ENCODE results near the gene CHST8.

The CHST8 gene

DNA sequence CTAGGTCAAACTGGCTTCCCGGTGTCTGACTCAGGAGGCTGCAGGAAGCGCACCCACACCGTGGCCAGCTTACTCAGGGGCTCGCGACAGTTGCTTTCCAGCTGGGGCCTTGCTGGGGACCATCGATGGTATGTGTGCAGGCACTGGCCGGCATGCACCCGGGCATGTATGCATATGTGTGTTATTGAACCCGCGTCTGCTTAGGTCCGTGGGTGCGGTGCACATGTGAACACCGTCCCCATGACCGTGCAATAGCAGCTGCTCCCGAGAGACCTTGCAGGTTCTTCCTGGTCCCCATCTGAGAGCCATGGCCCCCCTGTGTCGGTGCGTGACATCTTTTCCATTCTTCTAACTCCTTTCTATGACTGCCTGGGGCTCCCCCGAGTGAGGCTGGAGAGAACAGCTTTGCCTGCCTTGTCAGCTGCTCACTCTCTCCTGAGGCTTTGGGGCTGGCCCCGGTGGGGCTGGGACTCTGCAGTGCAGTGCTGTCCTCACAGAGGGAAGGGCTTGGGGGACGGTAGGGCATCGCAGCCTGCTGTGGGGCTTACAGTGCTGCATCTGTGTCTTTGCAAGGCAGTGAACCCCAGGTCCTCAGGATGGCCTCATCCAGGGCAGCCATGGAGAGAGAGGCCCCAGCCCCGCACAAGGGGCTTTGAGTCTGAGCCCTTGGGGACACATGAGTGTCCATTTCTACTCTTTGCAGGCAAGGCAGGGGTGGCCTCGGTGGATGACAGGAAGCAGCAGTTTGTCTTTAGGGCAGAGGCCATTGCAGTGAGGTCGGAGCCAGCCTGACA, 65.1 kb downstream of the CHST8 start:
- Histone ChIP-seq H3K4me2 (ENCODE audit: low read length) (no peak overlapping the region), H3K27ac (ENCODE audit: low read depth, low read length) (no peak overlapping the region), H3K9me2 (replicated peaks; ENCODE audit: control insufficient read depth, low read length) (no peaks in the 10 kb centered on the region), H3K4me1 (ENCODE audit: control insufficient read depth, low read length) (no peaks in the 10 kb centered on the region), H3K4me3 (ENCODE audit: low read length) (no peak overlapping the region), H3K79me2 (ENCODE audit: control insufficient read depth, low read length) (no peaks in the 10 kb centered on the region), H3K36me3 (ENCODE audit: control insufficient read depth, low read length) (no peaks in the 10 kb centered on the region), H4K20me1 (ENCODE audit: control insufficient read depth, insufficient read depth, low read depth, low read length) (no peaks in the 10 kb centered on the region), H3K27me3 (ENCODE audit: control insufficient read depth, low read length) (no peaks in the 10 kb centered on the region), H3K9me3 (ENCODE audit: control insufficient read depth, insufficient read depth, low read length) (no peaks in the 10 kb centered on the region), H3F3A (ENCODE audit: control insufficient read depth, insufficient read depth) (no peaks in the 10 kb centered on the region)
- TF ChIP-seq EZH2phosphoT487 (IDR thresholded peaks at IDR 0.05; ENCODE audit: borderline replicate concordance, low read length): no peak
- TF ChIP-seq, protein P1, sequence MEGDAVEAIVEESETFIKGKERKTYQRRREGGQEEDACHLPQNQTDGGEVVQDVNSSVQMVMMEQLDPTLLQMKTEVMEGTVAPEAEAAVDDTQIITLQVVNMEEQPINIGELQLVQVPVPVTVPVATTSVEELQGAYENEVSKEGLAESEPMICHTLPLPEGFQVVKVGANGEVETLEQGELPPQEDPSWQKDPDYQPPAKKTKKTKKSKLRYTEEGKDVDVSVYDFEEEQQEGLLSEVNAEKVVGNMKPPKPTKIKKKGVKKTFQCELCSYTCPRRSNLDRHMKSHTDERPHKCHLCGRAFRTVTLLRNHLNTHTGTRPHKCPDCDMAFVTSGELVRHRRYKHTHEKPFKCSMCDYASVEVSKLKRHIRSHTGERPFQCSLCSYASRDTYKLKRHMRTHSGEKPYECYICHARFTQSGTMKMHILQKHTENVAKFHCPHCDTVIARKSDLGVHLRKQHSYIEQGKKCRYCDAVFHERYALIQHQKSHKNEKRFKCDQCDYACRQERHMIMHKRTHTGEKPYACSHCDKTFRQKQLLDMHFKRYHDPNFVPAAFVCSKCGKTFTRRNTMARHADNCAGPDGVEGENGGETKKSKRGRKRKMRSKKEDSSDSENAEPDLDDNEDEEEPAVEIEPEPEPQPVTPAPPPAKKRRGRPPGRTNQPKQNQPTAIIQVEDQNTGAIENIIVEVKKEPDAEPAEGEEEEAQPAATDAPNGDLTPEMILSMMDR (IDR thresholded peaks at IDR 0.05; ENCODE audit: low read depth, low read length, poor library complexity, severe bottlenecking): no peak

DNA sequence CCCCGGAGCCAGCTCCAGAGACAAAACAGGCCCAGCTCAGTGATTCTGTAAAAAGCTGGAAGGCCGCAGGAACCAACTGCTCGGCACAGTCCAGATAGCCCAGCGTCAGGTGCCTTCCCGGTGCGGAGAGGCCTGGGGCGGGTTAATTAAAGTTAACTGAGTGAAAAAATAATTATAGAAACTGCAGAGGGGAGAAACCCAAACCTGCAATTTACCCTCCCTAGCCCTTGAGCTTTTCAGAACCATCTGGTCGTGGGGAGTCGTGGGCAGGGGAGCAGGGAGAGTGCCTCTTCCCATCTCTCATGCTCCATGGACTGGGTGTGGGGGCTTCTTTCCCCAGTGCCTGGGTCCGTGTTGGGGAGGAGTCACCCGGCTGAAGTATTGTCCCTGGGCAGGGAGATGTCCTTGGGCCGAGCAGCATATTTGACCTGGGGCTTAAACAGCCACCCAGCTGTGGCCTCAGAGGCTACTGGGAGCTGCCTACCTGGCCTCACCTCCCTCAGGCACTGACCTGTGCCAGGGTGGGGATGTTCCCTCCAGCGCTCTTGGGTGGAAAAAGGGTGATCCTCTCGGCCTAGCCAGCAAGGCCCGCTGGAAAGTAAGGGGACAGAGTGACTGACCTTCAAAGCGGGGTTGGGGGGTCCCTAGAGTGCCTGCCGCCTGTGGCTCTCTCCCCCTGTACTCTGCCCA, 65.9 kb downstream of the CHST8 start:
- Histone ChIP-seq H3K4me2 (ENCODE audit: low read length) (no peak overlapping the region), H3K9me2 (replicated peaks; ENCODE audit: control insufficient read depth, low read length) (no peaks in the 10 kb centered on the region), H3K27me3 (ENCODE audit: control insufficient read depth, low read length) (no peaks in the 10 kb centered on the region), H3K36me3 (ENCODE audit: control insufficient read depth, low read length) (no peaks in the 10 kb centered on the region), H3F3A (ENCODE audit: control insufficient read depth, insufficient read depth) (no peaks in the 10 kb centered on the region), H3K4me3 (ENCODE audit: low read length) (no peak overlapping the region), H4K20me1 (ENCODE audit: control insufficient read depth, insufficient read depth, low read depth, low read length) (no peaks in the 10 kb centered on the region), H3K27ac (ENCODE audit: low read depth, low read length) (no peak overlapping the region), H3K79me2 (ENCODE audit: control insufficient read depth, low read length) (no peaks in the 10 kb centered on the region), H3K4me1 (ENCODE audit: control insufficient read depth, low read length) (no peaks in the 10 kb centered on the region), H3K9me3 (ENCODE audit: control insufficient read depth, insufficient read depth, low read length) (no peaks in the 10 kb centered on the region)
- TF ChIP-seq, protein P1 (IDR thresholded peaks at IDR 0.05; ENCODE audit: low read depth, low read length, poor library complexity, severe bottlenecking): no peak
- TF ChIP-seq EZH2phosphoT487 (IDR thresholded peaks at IDR 0.05; ENCODE audit: borderline replicate concordance, low read length): no peak

DNA sequence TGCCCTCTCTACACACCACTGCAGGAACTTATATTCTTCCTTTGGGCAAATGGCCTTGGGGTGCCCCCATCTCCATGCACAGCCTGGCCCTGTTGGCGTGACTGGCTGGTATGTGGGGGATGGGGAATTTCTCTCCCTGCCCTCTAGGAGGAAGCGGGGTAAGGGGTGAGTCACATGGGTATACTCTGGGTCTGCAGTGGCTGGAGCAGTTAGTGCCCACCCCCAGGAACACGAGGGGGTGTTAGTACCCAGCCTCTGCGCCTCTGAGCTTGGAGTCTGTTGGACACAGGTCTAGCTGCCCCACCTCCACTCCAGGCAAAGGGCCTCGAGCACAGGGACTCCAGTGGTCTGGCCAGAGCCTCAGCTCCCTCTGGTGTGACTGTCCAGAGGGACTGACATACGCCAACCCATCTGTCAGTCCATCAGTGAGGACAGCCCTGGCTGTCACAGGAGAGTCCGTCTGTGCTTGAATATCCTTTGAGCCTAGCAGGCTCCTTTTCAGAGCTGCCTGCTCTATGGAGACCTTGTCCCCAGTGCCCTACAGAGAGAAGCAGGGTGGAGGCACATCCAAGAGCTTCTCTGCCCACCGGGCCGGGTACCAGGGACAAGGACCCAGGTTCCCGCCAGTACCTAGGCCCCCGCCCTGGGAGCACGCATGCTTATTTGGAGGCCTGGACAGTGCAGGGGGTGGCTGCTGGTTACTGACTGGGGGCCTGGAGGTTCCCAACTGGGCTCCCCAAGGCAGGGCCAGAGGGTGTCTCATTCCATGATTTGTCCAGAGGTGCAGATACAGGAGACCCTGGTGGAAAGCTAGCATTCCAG, 66.6 kb downstream of the CHST8 start:
- no peak overlapping the region for H3K27ac ChIP-seq (ENCODE audit: low read depth, low read length)

More for the DNA sequence above, 66.6 kb downstream of the CHST8 start:
- H3K9me2 ChIP-seq (replicated peaks; ENCODE audit: control insufficient read depth, low read length): no peaks in the 10 kb centered on the region
- H3K4me3 ChIP-seq (ENCODE audit: low read length): no peak overlapping the region
- no peaks in the 10 kb centered on the region for H3F3A ChIP-seq (ENCODE audit: control insufficient read depth, insufficient read depth)
- H3K79me2 ChIP-seq (ENCODE audit: control insufficient read depth, low read length): no peaks in the 10 kb centered on the region
- no peaks in the 10 kb centered on the region for H3K36me3 ChIP-seq (ENCODE audit: control insufficient read depth, low read length)
- no peaks in the 10 kb centered on the region for H3K27me3 ChIP-seq (ENCODE audit: control insufficient read depth, low read length)
- no peaks in the 10 kb centered on the region for H3K9me3 ChIP-seq (ENCODE audit: control insufficient read depth, insufficient read depth, low read length)
- H3K4me2 ChIP-seq (ENCODE audit: low read length): no peak overlapping the region
- H3K4me1 ChIP-seq (ENCODE audit: control insufficient read depth, low read length): no peaks in the 10 kb centered on the region
- no peak for TF ChIP-seq EZH2phosphoT487 (IDR thresholded peaks at IDR 0.05; ENCODE audit: borderline replicate concordance, low read length)
- TF ChIP-seq, protein P1 (IDR thresholded peaks at IDR 0.05; ENCODE audit: low read depth, low read length, poor library complexity, severe bottlenecking): no peak
- no peaks in the 10 kb centered on the region for H4K20me1 ChIP-seq (ENCODE audit: control insufficient read depth, insufficient read depth, low read depth, low read length)

All from DOHH2 (cell line).